Stimulated activated CD8-positive, alpha-beta memory T cell treated with anti-CD3 and anti-CD28 coated beads, Interleukin-15, amount 100 ng/mL, for 48 hours (primary cell): ENCODE data around the gene KAT6B.

Experiments used
- DNase-seq, 2 donors: peaks; one replicate each; pipeline ENCODE4 v3.0.0-alpha.2; 2020; ENCODE audit warnings: low read depth in 2 of 2

KAT6B gene

GRCh38 chr10:74921744-74922143 lies 95.3 kb downstream of the KAT6B start:
- no peak for DNase-seq

DNA sequence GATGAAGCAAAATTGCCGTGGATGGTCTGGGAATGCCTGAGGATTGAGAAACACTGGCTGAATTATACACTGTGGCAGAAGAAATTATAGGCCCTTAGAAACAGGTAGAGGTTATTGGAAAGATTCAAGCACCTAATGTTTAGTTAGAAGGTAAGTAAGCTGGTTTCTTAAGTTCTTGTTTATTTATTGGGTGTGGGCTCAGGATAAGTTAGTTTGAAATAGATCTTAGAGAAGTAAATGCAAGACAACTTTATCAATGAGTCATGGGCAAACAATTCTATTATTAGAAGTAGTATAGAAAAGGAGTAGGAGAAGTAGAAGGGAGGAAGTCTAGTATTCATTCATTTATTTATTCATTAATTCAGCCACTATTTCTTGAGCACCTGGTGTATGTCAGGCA lies 96.5 kb downstream of the KAT6B start:
- DNase-seq, result no peak

- no peak for DNase-seq
Measured at GRCh38 chr10:74923556-74923955, 97.2 kb downstream of the KAT6B start.

- DNase-seq, result no peak
Measured at GRCh38 chr10:74924251-74924963, 98.0 kb downstream of the KAT6B start.

DNA sequence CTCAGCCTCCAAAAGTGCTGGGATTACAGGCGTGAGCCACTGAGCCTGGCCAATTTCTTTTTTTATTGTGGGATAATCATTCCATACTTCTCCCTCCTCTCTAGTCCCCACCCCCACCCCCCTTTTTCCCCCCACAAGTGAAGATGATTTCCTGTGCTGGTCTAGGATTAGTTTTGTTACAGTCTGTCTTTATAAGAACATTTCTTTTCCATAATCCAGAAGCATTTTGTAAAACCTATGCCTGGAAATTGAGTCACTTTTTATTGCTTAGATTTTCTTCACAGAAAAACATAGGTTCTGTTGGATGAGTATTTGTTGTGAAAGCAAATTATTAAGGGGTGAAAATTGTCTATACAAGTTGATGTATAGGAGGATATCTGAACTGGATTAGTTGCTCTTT lies 98.9 kb downstream of the KAT6B start:
- DNase-seq, result no peak

GRCh38 chr10:74925708-74926107 lies 99.3 kb downstream of the KAT6B start:
- DNase-seq, result no peak

DNA sequence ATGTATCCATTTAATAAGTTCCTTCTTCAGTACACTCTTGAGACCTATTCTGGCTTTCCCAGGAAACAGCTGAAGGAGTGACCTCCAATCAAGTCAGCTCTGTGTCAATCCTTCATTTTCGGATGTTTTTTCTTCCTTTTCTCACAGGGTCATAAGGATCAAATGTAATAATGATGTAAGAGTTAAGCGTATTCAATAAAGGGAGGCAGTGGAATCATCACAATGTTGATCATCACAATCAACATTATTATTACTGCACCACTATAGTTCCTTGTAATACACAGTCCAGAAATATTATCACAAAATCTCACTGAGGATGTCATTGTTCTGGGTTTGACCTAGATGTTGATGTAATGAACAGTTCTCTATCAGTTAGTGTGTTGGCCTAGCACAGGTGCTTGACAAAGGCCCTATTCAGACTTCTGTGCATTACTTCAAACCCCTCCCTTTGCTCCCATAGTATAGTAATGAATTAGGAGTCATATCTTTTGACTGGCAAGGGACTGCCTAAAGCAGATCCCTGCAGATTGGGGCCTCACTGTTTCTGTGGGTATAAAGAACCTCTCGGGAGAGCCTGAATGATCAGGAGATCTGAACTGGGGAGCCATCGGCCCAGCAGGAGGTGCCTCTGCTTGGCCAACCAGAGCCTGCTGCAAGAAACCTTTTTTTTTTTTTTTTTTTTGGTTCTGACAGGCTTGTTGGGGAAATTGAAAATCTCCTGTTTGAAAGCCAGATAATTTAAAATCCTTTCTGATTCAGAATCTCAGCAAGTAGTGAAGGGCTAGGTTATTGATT lies 100.6 kb downstream of the KAT6B start:
- no peak for DNase-seq

DNA sequence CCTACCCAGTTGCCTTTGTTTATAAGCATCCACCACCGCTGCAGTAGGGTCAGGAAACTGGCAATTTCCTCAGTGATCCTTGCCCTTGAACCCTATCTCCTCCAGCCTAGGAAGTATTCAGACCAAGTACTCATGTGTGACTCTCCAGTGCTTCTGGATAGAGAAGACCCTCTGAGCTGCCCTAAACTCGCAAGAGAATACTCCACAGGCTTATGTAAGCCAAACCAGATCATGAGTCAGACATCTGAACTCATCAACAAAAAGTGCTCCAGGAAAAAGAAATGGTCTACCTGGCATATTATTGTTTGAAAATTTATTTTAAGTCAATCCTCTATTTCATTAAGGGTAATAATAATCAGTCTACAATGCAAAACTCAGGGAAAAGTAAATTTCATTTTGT lies 101.3 kb downstream of the KAT6B start:
- no peak for DNase-seq

- no peak for DNase-seq
Measured at GRCh38 chr10:74928742-74929191, 102.4 kb downstream of the KAT6B start.

GRCh38 chr10:74929197-74929596 lies 102.8 kb downstream of the KAT6B start:
- no peak for DNase-seq

DNA sequence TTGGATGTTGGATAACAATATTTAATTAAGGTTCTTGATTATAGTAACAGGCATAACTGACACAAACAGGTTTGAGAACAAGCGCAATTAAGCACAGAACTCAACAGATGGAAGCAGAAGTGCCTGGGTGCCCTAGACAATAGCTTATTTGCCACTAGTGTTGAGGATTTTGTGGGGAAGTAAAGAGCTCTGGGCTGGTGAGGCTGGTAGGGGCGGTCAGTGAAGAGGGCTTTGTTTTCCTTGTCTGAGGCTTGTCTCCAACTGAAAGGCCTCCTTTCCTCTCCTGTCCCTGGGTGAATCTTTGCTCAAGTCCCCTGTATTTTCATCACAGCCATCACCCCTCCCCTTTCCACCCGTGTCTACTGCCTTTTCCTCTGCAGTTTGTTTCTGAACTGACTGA lies 104.6 kb downstream of the KAT6B start:
- DNase-seq, result no peak

DNA sequence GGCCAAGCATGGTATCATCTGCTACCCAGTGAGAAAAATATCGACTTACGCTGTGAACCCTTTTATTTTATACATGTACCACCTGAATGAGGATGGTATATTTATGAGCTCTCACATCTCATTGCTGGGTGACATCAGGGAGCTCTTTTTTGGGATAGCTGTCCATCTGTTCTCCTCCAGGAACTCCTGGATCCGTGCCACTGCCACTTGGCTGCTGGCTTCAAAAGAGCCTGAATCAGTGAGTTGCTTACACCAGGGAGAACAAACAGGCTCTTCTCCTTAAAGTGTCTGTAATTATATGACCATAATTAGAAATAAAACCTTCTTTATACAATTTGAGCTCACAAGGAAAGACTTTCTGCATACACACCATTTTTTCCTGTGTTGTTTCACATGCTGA lies 106.2 kb downstream of the KAT6B start:
- DNase-seq, result no peak

DNA sequence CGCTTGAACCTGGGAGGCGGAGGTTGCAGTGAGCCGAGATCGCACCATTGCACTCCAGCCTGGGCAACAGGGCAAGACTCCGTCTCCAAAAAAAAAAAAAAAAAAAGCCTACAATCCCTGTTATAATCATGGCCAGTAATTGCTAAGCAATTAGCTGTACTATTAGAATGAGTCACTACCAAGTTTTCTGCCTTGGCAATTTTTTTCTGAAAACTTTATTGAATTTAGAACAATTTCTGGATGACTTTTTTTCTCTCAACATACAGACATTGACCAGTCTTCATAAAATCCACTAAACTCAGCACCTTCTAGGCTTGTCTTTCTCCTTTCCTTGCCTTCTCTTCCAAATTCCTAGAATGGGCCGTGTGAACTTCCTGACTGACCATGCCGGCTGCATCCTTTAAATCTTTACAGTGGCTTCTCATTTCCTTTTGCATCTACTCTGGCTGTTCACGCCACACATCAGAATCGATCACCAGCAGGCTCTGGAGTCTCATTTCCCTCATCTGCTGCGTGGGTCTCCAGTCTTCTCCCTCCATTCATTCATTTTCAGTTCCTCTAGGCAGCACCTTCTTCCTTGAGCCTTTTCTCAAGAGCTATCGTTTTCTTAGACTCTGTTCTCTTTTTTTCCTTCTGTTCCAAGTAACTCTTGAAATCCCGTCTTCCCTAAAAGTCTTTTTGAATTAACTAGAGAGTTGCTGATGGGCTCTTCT lies 107.9 kb downstream of the KAT6B start:
- DNase-seq, result no peak

- DNase-seq, result no peak
Measured at GRCh38 chr10:74936577-74937265, 110.3 kb downstream of the KAT6B start.

DNA sequence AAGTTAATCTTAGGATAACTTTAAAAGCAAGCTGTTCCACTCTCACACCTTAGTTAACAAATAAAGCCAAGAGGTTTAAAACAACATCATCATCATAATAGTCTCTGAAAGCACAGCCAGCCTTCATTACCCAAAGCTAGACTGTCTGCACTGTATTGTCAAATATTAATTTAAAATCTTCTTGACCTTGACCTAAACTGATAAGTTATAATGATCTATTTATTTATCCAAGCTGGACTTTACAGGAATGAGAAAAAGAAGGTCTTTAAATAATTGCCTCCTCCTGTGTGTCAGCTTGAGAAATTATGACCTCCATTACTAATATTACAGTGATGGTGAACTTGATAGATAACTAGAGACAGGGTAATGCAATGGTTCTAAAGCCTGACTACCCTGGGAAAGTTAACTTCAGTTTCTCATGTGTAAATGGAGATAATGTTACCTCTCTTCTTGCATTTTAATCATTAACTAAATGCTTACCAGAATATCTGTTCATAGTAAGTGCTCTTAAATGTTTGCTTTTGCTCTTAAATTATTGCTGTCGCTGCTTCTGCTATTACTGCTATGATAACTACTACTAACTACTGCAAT lies 111.0 kb downstream of the KAT6B start:
- DNase-seq, result no peak

DNA sequence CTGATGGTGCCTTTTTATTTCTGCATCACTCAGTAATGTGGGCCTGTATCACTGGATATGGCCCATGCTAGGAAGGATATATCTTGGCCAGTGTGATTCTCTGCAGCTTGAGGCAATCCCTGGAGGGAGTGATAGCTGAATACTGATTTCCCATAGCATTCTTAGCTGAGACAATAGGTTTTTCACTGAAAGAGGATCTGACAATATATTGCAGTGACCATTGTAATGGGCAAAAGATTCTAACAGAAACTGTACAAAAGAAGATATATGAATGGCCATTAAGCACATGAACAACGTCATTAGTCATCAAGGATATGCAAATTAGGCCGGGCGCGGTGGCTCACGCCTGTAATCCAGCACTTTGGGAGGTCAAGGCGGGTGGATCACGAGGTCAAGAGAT lies 117.8 kb downstream of the KAT6B start:
- no peak for DNase-seq

GRCh38 chr10:74947781-74948401 lies 121.5 kb downstream of the KAT6B start:
- no peak for DNase-seq

DNA sequence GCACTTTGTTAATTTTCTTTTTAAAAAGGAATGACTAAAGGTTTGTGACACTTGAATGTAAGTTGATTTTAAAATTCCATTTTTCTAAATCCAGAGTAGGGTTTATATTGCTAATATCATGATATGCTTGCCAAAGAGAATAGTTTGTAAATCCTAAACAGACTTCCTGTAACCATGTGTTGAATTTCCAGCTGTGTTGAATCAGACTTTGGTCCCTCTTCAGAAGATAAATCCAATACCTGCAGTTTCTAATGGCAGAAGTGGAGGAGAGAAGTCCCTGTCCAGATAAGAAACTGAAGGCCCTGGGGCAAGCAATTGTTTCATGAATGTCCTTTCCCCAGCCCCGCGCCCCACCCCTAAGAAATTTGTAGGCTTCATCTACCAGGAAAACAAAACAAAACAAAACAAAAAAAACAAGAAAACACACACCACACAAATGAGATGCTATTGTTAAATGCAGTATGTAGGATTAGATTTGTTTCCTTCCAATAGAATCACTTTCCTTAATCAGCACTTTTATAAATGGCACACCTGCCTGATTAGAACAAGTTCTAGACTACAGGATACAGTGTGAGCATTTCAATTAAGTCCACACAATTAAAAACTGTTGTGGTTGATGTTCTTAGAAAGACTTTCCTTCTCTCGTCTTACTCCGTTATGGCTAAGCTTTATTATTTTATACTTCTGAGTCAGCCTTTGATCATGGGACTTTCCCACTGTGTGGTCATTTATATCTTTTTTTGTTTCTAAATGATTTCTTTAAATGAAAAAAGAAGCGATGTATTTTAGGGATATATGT lies 122.8 kb downstream of the KAT6B start:
- DNase-seq, result no peak

DNA sequence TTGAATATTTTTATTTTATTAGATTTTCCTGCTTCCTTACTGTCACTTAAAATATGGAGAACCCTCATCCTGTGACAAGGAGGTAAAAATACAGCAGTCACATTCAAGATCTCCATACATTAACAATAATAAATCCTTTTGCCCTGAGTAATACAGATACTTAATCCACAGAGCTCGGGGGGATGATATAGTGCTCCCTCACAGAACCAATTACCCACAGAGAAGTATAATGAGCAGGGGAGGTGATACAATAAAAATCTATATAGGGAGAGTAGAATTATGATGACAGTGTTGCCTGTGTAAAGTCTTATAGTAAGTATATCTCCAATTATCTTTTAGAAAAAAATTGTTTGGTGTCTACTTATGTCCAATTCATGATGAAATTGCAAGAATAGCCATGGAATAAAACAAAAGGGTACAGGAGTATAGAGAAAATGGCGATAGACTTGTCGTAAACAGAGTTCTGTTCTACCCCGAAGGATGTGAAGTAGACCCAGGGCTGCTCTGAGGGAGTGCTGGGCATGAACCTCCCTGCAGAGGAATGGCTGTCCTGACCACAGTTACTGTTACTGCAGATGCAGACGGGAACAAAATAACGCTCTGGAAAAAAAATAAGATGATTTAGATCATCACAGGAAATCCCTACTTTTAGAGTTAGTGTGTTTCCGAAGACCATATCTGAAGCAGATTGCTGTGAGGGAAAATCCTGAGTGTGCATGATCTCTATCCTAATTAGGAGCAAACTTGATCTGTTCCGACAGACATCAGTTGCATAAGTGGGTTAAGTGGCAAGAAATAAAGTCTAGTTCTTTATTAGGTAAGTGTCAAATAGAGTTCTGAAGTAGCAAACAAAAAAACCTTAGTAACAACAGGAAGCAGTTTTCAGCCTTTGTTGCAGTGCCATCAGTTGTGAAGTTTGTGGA lies 123.7 kb downstream of the KAT6B start:
- no peak for DNase-seq
